Glomerular visceral epithelial cell (primary cell): ENCODE data around the gene MAPKAPK3.

ENCODE experiments used
- DNase-seq: peaks from one replicate; pipeline ENCODE4 v3.0.0-alpha.2; 2016; ENCODE audit errors: extremely low spot score

MAPKAPK3 gene

GRCh38 chr3:50617096-50617791, at the start of gene MAPKAPK3:
MAPKAPK3 (plus strand) TSS chr3:50617151; CDS start chr3:50617566, 415 bp downstream.
- no peak for DNase-seq

- DNase-seq: peak; percentile 87
These were observed 49.4 kb upstream of the MAPKAPK3 start, which contains the start of gene C3orf18 for GRCh38 chr3:50567386-50568167. C3orf18 (minus strand) TSS chr3:50567747; CDS start chr3:50565699, 2,048 bp downstream.

- DNase-seq: peak; percentile 94
These were observed 47.8 kb upstream of the MAPKAPK3 start, which contains the start of gene HEMK1 for GRCh38 chr3:50568947-50569749. HEMK1 (plus strand) TSS chr3:50569522; CDS start chr3:50571105, 1,583 bp downstream.

- no peak for DNase-seq
These were observed 46.3 kb upstream of the MAPKAPK3 start for GRCh38 chr3:50570508-50571279.

GRCh38 chr3:50571486-50571885, 45.5 kb upstream of the MAPKAPK3 start:
- no peak for DNase-seq

GRCh38 chr3:50572158-50572557, 44.8 kb upstream of the MAPKAPK3 start:
- peak; percentile 69 for DNase-seq

- DNase-seq: no peak
These were observed 44.1 kb upstream of the MAPKAPK3 start for GRCh38 chr3:50572801-50573371.

GRCh38 chr3:50573566-50574443, 43.1 kb upstream of the MAPKAPK3 start:
- DNase-seq: no peak

- DNase-seq: no peak
These were observed 42.5 kb upstream of the MAPKAPK3 start for GRCh38 chr3:50574444-50574831.

GRCh38 chr3:50575372-50575771, 41.6 kb upstream of the MAPKAPK3 start:
- no peak for DNase-seq

GRCh38 chr3:50577348-50577747, 39.6 kb upstream of the MAPKAPK3 start:
- no peak for DNase-seq

- DNase-seq: no peak
These were observed 36.1 kb upstream of the MAPKAPK3 start for GRCh38 chr3:50580683-50581458.

- no peak for DNase-seq
These were observed 35.5 kb upstream of the MAPKAPK3 start for GRCh38 chr3:50581459-50581842.

- DNase-seq: no peak
These were observed 34.9 kb upstream of the MAPKAPK3 start for GRCh38 chr3:50582083-50582482.

- no peak for DNase-seq
These were observed 33.1 kb upstream of the MAPKAPK3 start for GRCh38 chr3:50583897-50584296.

GRCh38 chr3:50584391-50584790, 32.6 kb upstream of the MAPKAPK3 start:
- no peak for DNase-seq

GRCh38 chr3:50585919-50586762, 30.8 kb upstream of the MAPKAPK3 start:
- DNase-seq: no peak

- DNase-seq: no peak
These were observed 30.2 kb upstream of the MAPKAPK3 start for GRCh38 chr3:50586763-50587070.
